Uterus (tissue), 4 donors: ENCODE measurements around the gene FGFRL1. TPM values are rescaled to one million over a fixed set of nuclear protein-coding genes. Genes with fewer than 3 reads are reported as not detected.
A peak's percentile ranks its signal among the peaks of the same experiment; 100 is the strongest.

ENCODE experiments used
- DNase-seq, 2 donors: peaks; one replicate each; pipeline ENCODE4 v3.0.0-alpha.2; 2019 to 2020
- H3K27ac ChIP-seq, 2 donors: fragments of 200-600 bp; sonication (generic); 1 replicate in 1 of 2; 2 replicates in 1 of 2; pipeline ENCODE4 v1.5.1; 2016 to 2018
- H3K27me3 ChIP-seq, 2 donors: fragments of 200-600 bp; sonication (generic); one replicate each; pipeline ENCODE4 v1.5.1; 2018 to 2019; ENCODE audit warnings: control low read depth in 1 of 2
- H3K36me3 ChIP-seq, 2 donors: fragments of 200-600 bp; sonication (generic); one replicate each; pipeline ENCODE4 v1.5.1; 2019; ENCODE audit warnings: control low read depth in 1 of 2
- H3K4me1 ChIP-seq, 2 donors: fragments of 200-600 bp; sonication (generic); one replicate each; pipeline ENCODE4 v1.5.1; 2018 to 2019; ENCODE audit warnings: control low read depth in 1 of 2
- H3K4me3 ChIP-seq, 2 donors: fragments of 200-600 bp; sonication (generic); 1 replicate in 1 of 2; 2 replicates in 1 of 2; pipeline ENCODE4 v1.5.1; 2018 to 2019; ENCODE audit warnings: mild to moderate bottlenecking in 1 of 2
- H3K9me3 ChIP-seq, 2 donors: fragments of 200-600 bp; sonication (generic); one replicate each; pipeline ENCODE4 v1.5.1; 2019; ENCODE audit warnings: control low read depth in 1 of 2
- CTCF ChIP-seq, 4 experiments: fragments of 200-600 bp in 2 of 4; fragments of 450-650 bp in 2 of 4; sonication (generic) in 2 of 4; IDR thresholded peaks; one replicate each; pipeline ENCODE4 v1.5.1; 2016 to 2019; ENCODE audit warnings: antibody characterized with exemption in 4 of 4, mild to moderate bottlenecking in 2 of 4, moderate library complexity in 1 of 4
- POLR2A ChIP-seq, 2 donors: fragments of 450-650 bp; IDR thresholded peaks; one replicate each; pipeline ENCODE4 v1.6.1; 2016; ENCODE audit warnings: antibody characterized with exemption in 2 of 2, mild to moderate bottlenecking in 1 of 2, moderate library complexity in 1 of 2
- intact Hi-C: fragments of 100-400 bp; cut with DNase I; formaldehyde crosslinking; loops from one replicate; pipeline ENCODE4 v1.15.1; 2023; ENCODE audit warnings: low total_unique reads
- total RNA-seq, 4 donors: library from RNA; depleted of rRNA in 3 of 4; stranded (reverse); fragments of >200 nt in 3 of 4; gene quantifications; one replicate each; pipeline versions ENCODE4 v1.1.0 to v1.2.4, GENCODE V29; 2014 to 2023
- donor health status: DM: yes; HTN: yes; CAD: no.

Gene FGFRL1
- total RNA-seq, 4 donors from 2014 or later, result 2.8 to 24.8 (median 13.9) TPM

DNA sequence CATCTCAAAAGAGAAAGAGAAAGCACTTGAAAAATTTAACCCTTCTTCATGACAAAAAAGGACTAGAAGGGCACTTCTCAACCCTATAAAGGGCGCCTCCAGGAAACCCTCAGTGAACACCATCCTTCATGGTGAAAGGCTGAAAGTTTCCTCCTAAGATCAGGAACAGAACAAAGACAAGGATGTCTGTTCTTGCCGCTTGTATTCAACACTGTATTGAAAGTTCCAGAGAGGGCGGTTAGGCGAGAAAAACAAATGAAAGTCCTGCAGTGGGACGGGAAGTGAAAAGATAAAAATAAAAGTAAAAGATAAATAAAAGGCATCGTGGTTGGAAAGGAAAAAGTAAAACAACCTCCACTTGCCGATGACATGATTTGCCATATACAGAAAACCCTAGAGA lies 51.0 kb downstream of the FGFRL1 start:
- no peaks in the 10 kb centered on the region for H3K4me1 ChIP-seq
- no peaks in the 10 kb centered on the region for H3K9me3 ChIP-seq
- intact Hi-C loops, result no loop called here
- no peak overlapping the region for H3K4me3 ChIP-seq
- H3K27ac ChIP-seq, result no peak overlapping the region
- H3K36me3 ChIP-seq, result no peaks in the 10 kb centered on the region
- DNase-seq, result no peak
- TF ChIP-seq POLR2A (IDR thresholded peaks at IDR 0.05) (no peak), CTCF (IDR thresholded peaks at IDR 0.05) (no peak)
- peaks cover 0 to 5% of the 10 kb centered on the region in 2 donors for H3K27me3 ChIP-seq

- no peak for TF ChIP-seq POLR2A (IDR thresholded peaks at IDR 0.05)
- TF ChIP-seq CTCF (IDR thresholded peaks at IDR 0.05), result no peak
- peaks cover 0 to 1% of the 10 kb centered on the region in 2 donors for H3K27me3 ChIP-seq
- H3K36me3 ChIP-seq, result no peaks in the 10 kb centered on the region
- no peaks in the 10 kb centered on the region for H3K4me1 ChIP-seq
- no peaks in the 10 kb centered on the region for H3K9me3 ChIP-seq
- no peak overlapping the region for H3K4me3 ChIP-seq
- no peak overlapping the region for H3K27ac ChIP-seq
- intact Hi-C loops, result no loop called here
- DNase-seq, result no peak
These were observed 54.3 kb downstream of the FGFRL1 start for GRCh38 chr4:1065732-1066131.

- Histone ChIP-seq H3K27ac (no peak overlapping the region), H3K4me3 (no peak overlapping the region), H3K27me3 (peaks cover 0 to 4% of the 10 kb centered on the region in 2 donors), H3K4me1 (no peaks in the 10 kb centered on the region), H3K36me3 (no peaks in the 10 kb centered on the region), H3K9me3 (no peaks in the 10 kb centered on the region)
- no peak for TF ChIP-seq POLR2A (IDR thresholded peaks at IDR 0.05)
- no peak for TF ChIP-seq CTCF (IDR thresholded peaks at IDR 0.05)
- intact Hi-C loops, result no loop called here
- no peak for DNase-seq
These were observed 58.0 kb downstream of the FGFRL1 start for GRCh38 chr4:1069394-1069793.

GRCh38 chr4:1072830-1073446 lies 61.5 kb downstream of the FGFRL1 start:
- peak; percentile 27 to 65 (median 41) for TF ChIP-seq CTCF (IDR thresholded peaks at IDR 0.05)
- TF ChIP-seq POLR2A (IDR thresholded peaks at IDR 0.05), result no peak
- Histone ChIP-seq H3K9me3 (no peaks in the 10 kb centered on the region), H3K27ac (no peak overlapping the region), H3K27me3 (peaks cover 0 to 4% of the 10 kb centered on the region in 2 donors), H3K4me3 (no peak overlapping the region), H3K4me1 (no peaks in the 10 kb centered on the region), H3K36me3 (no peaks in the 10 kb centered on the region)
- intact Hi-C loops, result no loop called here
- DNase-seq, result peak; percentile 37 to 53

GRCh38 chr4:1074077-1074476 lies 62.7 kb downstream of the FGFRL1 start:
- intact Hi-C loops, result no loop called here
- Histone ChIP-seq H3K27ac (no peak overlapping the region), H3K4me3 (no peak overlapping the region), H3K4me1 (no peaks in the 10 kb centered on the region), H3K9me3 (no peaks in the 10 kb centered on the region), H3K36me3 (no peaks in the 10 kb centered on the region), H3K27me3 (peaks cover 0 to 4% of the 10 kb centered on the region in 2 donors)
- no peak for TF ChIP-seq CTCF (IDR thresholded peaks at IDR 0.05)
- no peak for TF ChIP-seq POLR2A (IDR thresholded peaks at IDR 0.05)
- no peak for DNase-seq
